GM18526 (cell line): ENCODE results near the gene TAMM41.

ENCODE experiments used
- POLR2A ChIP-seq: IDR thresholded peaks from 3 replicates; pipeline ENCODE4 v1.6.1; 2011; ENCODE audit not compliant: insufficient read length; ENCODE audit errors: extremely low read depth

TAMM41 gene

DNA sequence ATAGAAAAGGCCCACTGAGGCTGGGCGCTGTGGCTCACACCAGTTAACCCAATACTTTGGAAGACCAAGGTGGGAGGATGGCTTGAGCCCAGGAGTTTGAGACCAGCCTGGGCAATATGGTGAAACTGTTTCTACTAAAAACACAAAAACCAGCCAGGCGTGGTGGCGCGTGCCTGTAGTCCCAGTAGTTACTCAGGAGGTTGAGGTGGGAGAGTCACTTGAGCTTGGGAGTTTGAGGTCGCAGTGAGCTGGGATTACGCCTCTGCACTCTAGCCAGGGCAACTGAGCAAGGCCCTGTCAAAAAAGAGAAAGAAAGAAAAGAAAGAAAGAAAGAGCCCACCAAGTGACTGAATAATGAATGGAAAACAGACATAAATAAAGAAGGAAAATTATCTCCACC is 32.0 kb downstream of the TAMM41 start:
- TF ChIP-seq POLR2A: no peak

DNA sequence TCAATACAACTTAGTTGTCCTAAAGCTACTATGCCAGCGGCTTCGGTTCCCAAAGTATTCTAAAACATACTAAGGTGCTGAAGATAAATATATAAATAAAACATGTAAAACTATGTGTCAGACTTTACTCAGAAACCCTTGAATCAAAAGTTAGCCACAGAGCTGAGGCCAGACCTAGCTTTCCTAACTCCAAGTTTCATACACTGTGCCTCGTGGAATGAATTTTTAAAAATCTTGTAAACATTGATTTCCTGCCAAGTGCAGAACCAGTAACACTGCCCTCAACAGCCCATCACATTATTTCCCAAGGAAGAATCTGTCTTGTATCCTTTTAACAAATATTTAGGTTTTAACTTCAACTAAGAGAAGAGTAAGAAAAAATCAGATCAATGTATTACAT is 36.4 kb downstream of the TAMM41 start:
- no peak for TF ChIP-seq POLR2A

DNA sequence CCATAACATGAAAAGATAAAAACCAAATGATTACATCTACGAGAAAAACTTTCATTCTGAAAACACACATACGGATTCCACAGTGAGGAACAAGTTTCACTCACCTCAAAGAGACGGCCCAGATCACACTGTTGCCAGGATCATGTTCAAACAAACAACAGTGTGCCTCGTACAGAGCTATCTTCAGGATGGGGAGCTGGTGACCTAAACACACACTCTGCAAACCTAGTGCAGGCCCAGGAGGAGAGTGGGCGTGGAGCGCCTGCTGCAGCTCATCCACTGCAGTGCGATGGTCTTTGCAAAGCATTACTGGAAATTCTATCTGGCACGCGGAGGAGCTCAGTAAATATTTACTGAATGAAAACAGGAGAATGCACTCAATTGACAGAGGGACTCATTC is 38.5 kb downstream of the TAMM41 start:
- TF ChIP-seq POLR2A: no peak

DNA sequence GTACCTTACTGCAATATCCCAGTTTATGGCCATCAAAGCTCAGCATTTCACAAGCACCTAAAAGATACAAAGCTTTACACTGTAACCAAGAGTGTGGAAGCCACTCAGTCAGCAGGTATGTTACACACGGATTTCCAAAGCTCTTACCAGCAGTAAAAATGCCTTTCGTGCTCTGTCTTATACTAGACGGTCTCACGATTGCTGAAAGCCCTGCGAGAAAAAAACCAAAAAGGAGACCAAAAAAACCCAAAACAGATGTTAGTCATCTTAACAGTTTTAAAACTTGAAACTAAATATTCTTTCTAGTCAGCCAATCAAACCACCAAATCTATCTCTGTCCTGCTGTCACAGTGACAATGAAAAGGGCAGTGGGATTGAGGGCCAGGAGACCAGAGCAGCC is 39.0 kb downstream of the TAMM41 start:
- TF ChIP-seq POLR2A: no peak

DNA sequence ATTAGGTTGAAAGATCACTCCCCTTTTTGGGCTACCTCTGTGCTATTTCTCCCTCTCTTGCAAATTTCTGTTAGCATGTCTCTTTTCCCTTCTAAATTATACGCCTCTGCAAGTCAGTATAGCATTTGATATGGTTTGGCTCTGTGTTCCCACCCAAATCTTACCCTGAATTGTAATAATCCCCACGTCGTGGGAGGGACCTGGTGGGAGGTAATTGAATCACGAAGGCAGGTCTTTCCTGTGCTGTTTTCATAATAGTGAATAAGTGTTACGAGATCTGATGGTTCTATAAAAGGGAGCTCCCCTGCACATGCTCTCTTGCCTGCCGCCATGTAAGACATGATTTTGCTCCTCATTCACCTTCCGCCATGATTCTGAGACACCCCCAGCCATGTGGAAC is 41.0 kb downstream of the TAMM41 start:
- TF ChIP-seq POLR2A: no peak

DNA sequence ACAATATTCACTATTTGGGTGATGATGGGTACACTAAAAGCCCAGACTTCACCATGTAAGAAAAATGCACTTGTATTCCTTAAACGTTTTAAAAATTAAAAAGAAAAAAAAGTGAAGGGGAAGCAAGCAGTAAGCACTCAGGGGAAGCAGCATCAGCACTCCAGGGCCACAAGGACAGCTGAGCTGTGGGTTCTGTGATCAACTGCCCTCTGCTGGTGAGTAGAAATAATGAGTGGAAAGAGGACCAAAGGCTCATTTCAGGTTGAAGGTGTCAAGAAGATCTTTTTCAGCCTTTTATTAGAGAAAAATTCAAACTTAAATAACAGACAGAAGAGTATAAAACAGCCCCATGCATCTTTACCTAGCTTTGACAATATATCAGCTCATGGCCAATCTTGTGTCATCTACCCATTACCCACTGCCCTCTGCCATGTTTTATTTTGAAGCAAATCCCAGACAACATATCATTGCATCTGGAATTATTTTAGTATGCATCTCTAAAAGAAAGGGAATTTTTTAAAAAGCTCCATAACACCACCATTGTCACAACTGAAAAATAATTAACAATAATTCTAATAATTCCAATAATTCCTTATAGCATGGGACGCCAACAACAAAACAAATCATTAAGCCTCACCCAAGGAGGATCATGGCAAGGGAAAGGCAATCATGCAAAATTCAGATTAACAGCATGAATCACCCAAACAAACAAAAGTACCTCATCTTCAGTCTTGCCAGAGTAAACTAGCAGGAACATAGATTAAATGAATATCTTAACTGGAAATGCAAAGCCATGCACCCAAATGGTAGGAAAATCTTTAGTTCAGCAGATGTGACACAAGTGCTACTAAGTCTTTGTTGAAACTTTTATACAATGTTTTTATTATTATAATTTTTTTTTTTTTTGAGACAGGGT is 42.5 kb downstream of the TAMM41 start:
- TF ChIP-seq POLR2A: no peak

DNA sequence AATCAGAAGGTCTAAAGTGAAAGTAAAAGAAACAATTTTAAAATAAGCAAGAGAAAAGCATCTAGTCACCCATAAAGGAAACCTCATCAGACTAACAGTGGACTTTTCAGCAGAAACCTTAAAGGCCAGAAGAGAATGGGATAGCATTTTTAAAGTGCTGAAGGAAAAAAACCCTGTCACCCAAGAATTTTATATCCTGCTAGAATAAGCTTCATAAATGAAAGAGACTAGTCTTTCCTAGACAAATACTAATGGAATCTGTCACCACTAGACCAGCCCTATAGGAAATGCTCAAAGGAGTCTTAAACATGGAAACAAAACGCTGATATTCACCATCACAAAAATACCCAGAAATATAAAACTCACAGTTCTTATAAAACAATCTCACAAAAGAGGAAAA is 46.9 kb downstream of the TAMM41 start:
- no peak for TF ChIP-seq POLR2A

DNA sequence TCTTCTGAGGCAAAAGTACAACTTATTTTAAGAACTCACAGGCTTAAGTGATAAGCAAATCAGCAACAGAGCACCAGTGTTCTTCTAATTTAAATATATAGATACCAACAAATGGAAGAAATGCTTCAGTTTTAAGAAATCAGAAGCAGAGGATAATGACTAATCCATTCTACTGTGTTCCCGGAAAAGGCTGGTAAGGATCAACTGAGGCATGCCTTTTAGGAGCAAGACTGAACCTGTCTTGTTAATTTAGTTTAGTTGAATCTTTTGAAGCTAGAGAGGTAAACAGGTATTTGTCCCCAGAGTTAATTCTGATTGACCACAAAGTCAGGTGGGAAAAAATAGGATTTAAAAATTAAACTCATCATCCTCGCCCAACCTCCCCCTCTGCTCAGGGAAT is 51.8 kb downstream of the TAMM41 start:
- TF ChIP-seq POLR2A: no peak

DNA sequence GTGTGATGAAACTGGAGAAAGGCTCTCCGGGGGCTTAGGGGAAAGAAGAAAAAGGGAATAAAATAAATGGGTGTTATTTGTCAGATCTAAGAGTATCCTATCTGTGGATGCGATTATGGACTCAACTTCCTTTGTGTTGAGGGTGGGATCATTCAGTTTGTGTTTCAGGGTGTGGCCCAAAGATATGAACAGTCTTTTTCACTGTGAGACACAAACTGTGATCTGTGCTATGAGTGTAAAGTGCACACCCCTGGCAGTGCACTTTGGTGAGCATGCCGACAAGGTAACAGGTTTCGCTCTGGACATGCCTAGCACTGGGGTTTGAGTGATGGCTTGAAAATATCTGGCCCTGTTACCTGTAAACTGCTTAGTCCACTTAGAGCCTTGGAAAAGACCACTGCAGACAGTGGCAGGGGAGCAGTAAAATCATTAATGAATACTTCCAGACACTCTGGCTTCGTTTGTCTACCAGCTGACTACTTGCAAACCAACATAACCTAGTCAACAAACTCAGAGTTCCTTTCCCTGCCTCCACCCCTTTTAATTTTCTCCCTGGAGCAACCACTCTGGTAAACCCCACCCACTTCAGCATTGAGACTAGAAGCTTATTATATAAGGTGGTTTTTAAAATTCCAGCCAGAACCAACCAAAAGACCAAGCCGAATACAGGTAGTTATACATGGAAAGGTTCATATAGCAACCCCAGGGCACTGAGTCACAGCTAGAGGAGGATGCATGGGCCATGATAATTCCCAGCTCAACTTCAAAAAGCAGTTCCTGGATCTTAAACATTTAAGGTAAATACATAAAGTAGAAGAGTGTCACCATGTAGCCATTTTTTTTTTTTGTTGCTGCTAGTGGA is 55.1 kb downstream of the TAMM41 start:
- TF ChIP-seq POLR2A: no peak

DNA sequence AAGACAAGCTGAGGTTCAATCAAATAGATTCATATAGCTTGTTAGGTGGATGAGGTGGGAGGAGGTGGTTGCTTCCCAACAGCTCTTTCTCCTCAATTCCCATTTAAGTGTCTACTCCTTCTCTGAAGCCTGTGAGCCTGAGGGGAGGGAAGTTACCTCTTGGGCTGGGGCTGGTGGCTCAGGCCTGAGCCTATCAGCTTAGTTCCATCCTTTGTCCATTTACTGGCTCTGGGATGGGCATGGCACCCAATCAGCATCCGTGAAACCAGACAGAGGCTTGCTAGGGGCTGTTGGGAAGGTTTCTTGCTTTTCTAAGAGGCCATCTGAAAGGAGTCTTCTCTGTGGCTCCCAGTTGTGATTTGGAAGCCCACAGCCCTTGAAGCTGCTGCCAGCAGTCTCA is 57.3 kb downstream of the TAMM41 start:
- no peak for TF ChIP-seq POLR2A

DNA sequence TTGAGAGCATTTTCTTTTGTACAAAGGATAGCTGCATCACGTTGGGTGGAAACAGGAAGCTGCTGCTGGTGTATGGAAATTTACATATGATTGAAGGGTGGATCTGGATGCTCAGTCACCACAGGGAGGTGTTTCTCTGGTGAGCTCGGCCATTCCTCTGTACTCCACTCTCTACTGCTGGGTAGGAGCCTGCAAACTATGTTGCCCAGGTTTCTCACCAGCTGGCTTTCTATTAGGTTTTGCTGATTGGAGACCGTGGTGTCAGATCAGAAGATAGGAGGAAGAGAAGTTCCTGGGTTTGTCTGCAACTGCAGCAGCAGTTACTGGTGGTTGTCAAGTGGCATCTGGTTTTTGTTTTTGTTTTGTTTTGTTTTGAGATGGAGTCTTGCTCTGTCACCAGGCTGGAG is 61.7 kb downstream of the TAMM41 start:
- no peak for TF ChIP-seq POLR2A

DNA sequence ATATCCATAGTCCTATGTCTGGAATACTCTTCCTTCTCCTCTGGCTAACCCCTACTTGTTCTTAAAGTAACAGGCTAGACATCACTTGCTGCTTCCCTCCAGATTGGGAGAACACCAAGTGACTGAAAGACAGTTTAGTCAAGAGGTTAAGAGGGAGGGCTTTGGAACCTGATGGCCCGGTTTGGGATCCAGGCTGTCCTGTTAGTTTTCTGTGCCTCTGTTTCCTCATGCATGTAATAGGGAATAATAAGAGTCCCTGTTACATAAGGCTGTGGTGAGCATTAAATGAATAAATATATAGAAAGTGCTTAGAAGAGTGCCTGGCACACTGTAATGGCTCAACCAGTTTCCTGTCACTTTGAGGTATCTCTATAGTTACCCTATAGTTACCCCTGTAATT is 66.3 kb downstream of the TAMM41 start:
- no peak for TF ChIP-seq POLR2A

DNA sequence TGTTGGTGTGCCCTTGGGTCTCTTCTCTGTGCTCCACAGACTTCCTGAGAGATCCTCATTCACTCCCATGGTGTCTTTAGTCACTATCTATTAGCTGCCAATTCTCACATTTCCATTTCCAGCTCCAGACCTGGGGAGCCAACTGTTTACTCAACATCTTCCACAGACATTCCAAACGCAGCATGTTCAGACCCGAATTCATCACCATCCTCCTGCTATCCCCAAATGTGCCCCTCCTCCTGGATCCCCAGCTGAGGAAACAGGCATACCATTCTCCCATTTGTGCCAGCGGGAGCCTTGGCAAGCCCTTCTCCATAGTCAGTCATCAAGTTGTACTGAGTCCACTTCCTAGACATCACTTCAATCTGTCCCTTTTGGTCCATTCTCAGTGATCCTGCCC is 67.1 kb downstream of the TAMM41 start:
- no peak for TF ChIP-seq POLR2A

DNA sequence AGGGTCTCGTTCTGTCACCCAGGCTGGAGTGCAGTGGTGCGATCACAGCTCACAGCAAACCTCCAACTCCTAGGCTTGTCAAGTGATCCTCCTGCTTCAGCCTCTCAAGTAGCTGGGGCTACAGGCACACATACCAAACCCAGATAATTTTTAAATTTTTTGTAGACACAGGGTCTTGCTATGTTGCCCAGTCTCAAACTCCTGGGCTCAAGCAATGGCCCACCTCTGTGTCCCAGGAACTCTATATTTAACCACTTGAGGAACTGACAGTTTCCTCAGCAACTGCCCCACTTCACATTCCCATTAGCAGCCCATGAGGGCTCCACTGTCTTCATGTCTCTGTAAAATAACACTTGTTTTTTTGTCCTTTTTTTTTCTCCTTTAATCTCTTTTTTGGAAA is 68.4 kb downstream of the TAMM41 start:
- no peak for TF ChIP-seq POLR2A

DNA sequence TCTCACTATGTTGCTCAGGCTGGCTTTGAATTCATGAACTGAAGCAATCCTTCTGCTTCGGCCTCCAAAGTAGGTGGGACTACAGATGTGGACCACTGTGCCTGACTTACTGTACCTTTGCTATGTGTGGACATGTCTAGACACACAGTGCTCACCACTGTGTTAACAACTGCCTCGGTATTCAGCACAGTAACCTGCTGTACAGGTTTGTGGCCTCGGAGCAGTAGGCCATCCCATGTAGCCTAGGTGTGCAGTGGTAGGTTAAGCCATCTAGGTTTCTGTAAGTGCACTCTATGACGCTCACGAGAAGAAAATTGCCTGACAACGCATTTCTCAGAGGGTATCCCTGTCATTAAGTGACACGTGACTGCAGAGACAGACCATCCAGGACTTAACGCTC is 70.3 kb downstream of the TAMM41 start:
- no peak for TF ChIP-seq POLR2A

DNA sequence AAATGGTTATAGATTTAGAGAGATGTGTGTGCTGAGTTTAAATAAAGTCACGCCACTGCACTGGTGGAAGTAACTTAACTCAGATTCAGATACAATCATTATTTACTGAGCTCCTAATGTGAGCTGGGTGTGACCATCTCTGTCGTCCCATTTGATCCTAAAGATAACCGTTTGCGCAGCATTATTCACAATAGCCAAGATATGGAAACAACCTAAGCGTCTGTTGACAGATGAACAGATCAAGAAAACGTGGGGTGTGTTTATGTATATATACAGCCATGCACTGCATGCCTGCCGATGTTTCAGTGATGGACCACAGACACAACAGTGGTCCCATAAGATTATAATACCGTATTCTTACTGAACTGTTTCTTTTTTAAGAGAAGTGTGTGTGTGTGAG is 71.2 kb downstream of the TAMM41 start:
- TF ChIP-seq POLR2A: no peak

DNA sequence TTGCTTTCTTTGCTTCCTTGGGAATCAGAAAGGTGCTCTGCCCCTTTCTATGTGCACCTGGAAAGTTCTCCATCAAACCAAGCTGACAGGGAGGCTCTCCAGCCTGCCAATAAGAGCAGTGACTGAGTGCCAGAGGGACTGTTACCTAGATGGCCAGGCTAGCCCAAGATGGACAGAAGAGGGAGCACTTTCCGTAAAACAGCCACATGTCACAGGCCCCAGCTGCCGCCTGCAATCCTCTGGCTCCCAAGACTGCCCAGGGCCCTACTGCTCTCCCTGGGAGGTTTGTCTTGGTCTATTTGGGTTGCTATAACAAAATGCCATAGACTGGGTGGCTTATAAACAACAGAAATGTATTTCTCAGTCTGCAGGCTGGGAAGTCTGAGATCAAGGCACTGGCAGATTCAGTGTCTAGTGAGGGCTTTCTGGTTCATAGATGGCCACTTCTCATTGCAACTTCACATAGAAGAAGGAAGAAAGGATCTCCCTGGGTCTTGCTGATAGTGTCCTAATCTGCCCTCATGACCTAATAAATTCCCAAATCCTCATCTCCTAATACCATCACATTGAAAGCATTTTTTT is 72.3 kb downstream of the TAMM41 start:
- no peak for TF ChIP-seq POLR2A
